ENCODE results near the gene STRADA.

The STRADA gene

GRCh38 chr17:63703029-63703428 is 38.6 kb downstream of the STRADA start:
- no peak for DNase-seq (ENCODE audit: insufficient read length, low spot score)
- FAIRE-seq, result no peak

- no peak for DNase-seq (ENCODE audit: insufficient read length, low spot score)
These were observed 38.9 kb downstream of the STRADA start for GRCh38 chr17:63702721-63703015.

GRCh38 chr17:63701868-63702720 is 39.5 kb downstream of the STRADA start:
- DNase-seq (ENCODE audit: insufficient read length, low spot score), result no peak
- FAIRE-seq, result peak; percentile 9

More at GRCh38 chr17:63702721-63703015, 38.9 kb downstream of the STRADA start:
- FAIRE-seq, result peak; percentile 13

GRCh38 chr17:63701456-63701820 is 40.2 kb downstream of the STRADA start:
- FAIRE-seq, result peak; percentile 40
- no peak for DNase-seq (ENCODE audit: insufficient read length, low spot score)

DNA sequence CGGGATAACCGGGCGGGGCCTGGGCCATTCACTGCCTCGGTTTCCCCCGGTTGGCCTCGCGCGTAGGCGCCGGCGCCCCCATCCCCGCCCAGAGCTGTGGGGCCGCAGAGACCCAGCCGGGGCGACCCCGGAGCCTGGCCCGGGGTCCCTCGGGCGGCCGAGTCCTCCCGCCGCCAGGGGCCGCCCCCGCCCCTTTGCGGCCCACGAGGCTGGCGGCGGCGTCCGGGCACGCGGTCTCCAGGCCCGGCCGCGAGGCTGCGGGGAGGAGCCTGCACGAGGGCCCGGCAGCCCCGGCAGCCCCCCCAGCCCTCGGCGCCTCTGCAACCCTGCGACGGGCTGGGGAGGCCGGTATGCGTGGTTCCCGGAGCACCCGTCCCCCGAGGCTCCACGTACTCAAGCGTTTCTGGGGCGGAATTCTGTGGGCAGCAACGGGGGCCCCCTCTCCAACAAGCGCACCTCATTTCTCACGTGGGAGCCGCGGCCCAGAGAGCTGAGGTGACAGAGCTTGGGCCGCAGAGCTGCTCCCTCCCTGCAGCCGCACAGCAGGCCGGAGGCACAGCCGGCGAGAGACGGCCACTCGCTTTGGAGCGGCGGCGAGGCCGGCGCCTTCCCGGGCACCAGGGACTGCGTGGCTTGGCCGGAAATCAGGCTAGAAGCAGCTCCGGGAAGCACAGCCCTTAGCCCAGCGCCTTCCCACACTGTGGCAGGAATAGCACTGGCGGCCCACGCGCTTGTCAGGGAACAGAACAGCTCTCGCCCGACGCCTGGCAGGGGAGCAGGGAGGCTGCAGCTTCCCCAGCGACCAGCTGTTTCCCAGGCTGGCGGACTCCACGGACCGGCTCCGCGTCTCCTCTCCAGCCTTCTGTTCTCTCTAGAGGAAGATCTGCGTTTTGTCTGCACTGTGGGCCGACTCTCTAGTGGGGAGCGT is 40.8 kb downstream of the STRADA start:
- FAIRE-seq (no peak), DNase-seq (ENCODE audit: insufficient read length, low spot score) (no peak)

DNA sequence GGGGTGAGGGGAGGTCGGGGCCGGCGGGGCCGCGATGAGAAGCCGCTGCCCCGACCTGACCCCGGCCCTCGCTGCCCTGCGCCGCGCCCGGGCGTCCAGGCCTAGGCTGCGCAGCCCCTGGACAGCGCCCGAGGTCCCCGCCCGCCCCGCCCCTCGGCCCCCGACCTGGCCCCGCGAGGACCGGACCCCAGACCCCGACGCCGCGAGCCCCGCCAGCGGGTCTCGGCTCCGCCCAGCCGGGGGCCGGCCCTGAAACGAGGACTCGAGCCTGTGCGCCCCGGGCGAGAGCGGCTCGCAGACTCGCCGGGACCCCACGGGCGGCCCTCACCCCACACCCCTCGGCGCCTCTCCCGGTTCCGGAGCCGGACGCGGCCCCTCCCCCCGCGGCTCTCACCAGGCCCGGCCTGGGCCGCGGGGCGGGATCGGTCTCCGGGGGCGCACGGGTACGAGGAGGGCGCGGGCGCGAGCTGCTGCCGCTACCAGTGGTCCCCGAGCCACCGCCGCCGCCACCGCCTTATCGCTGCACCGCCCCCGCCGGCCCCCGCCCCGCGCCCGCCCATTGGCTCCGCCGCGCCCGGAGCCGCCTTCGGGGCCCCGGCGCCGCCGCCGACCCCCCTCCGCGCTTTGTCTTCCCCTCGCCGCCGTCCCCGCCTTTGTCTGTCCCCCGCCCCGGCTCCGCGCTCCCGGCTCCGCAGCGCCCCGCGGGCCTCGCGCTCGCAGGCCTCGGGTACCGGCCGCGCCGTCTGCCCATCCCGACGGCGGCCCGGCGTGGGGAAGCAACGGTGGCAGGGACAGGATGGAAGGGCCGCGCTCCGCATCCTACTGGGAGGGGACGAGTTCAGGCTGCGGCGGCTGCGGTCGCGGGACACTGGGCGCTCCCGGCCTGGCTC is 41.7 kb downstream of the STRADA start, which contains the start of gene LIMD2:
Gene LIMD2 (minus strand): TSS at position 488 of the 890 bp plus-strand sequence. CDS start 827 bp downstream, outside the sequence.
- peak; percentile 75 for DNase-seq (ENCODE audit: insufficient read length, low spot score)
- FAIRE-seq, result peak; percentile 88

DNA sequence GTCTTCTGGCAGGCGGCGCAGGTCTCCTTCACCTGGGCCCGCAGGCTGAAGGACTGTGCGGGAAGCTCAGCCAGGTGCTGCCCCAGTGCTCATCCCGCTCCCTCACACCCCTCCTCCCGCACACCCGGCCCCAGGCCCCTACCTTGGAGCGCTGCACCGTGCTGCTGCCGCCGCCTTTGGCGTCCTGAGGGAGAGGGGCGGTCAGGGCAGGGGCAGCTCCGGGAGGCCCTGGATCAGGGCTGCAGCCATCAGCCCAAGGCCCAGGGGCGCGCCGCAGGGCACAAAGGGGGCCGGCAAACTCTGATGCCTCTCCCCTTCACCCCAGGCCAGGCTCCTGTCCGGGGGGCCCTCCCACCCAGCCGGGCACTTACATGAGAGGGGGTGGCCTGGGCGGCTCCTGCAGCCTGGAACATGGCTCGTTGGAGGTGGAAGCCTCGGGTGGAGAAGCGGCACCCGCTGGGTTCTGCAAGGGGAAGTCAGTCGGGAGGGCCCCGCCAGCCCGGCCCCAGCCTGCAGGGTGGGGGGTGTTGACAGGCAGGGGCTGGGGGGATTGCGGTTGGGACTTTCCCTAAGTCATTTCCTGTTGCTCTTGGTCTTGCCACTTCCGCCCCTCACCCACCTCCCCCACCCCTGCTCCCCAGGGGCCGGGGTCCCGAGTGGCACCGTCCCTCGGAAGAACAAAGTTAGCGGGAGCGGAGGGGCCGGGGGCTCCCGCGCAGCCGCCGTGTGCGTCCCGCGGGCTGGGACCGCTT is 42.5 kb downstream of the STRADA start:
- peak; percentile 31 for FAIRE-seq
- peak; percentile 72 for DNase-seq (ENCODE audit: insufficient read length, low spot score)

DNA sequence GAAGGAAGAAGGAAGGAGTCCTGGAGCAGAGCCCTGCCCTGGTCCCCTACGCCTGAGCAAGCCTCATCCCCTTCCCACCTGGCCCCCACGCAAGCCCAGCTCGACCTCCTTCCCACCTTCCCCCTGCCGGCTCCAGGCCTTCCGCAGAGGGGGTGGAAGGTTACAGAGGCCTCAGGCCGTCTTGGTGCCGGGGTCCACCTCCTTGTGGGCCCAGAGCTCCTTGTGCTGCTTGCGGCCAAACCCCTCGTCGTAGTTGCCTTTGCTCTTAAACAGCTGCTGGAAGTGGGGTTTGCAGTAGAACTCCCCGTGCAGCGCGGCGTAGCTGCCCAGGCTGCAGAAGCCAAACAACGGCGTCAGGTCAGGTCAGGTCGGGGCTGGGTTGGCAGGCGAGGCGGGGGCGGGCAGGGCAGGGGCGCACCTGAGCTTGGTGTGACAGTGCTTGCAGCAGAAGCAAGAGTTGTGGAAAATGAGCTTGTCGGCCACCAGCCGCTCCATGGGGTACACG is 43.2 kb downstream of the STRADA start:
- FAIRE-seq (peak; percentile 63), DNase-seq (ENCODE audit: insufficient read length, low spot score) (no peak)

- peak; percentile 84 for DNase-seq (ENCODE audit: insufficient read length, low spot score)
- peak; percentile 94 for FAIRE-seq
These were observed 44.0 kb downstream of the STRADA start for GRCh38 chr17:63697341-63698286.

DNA sequence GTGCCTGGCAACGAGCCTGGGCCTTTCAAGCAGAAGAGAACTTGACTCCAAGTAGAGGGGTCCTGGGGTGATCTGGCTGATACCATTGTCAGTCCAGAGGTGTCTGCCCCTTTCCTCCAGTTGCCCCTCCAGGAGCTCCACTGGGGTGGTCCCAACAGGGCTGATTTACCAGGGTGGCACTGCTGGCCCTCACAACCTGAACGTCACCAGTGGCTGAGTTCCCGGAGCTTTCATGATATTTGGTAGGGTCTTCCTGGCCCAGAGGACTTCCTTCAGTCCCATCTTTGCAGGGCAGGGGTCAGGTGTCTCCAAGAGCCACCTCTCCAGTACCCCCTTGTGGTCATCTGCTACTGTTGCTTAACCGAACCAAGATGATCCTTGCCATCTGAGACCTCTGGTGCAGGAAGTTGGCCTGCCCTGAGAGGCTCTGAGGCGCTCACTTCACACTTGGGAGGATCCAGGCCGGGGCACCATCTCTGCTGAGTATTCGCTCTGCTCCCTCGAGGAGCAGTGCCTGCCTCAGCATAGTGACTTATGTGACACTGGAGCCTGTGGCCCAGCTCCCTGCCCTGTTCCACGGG is 45.1 kb downstream of the STRADA start:
- DNase-seq (ENCODE audit: insufficient read length, low spot score), result peak; percentile 70
- FAIRE-seq, result peak; percentile 92

DNA sequence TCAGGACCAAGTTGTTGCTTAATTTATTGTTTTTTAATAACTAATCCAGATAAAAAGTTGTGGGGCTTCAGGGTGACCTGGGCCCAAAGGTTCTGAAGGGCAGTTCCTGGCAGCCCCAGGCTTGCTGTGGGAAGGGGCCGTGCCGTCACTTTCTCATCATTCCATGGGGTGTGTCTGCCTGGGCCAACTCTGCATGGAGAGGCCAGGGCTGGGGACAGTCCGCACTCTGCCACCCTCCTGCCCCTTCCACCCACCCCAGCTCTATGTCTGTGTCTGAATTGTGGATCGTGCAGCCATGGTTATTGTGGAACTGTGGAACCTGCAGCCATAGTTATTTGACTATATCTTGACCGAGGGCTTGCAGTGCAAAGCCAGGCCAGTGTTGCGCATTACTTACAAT is 45.7 kb downstream of the STRADA start:
- DNase-seq (ENCODE audit: insufficient read length, low spot score) (no peak), FAIRE-seq (peak; percentile 44)

GRCh38 chr17:63694950-63695773 is 46.4 kb downstream of the STRADA start:
- FAIRE-seq, result no peak
- DNase-seq (ENCODE audit: insufficient read length, low spot score), result no peak

DNA sequence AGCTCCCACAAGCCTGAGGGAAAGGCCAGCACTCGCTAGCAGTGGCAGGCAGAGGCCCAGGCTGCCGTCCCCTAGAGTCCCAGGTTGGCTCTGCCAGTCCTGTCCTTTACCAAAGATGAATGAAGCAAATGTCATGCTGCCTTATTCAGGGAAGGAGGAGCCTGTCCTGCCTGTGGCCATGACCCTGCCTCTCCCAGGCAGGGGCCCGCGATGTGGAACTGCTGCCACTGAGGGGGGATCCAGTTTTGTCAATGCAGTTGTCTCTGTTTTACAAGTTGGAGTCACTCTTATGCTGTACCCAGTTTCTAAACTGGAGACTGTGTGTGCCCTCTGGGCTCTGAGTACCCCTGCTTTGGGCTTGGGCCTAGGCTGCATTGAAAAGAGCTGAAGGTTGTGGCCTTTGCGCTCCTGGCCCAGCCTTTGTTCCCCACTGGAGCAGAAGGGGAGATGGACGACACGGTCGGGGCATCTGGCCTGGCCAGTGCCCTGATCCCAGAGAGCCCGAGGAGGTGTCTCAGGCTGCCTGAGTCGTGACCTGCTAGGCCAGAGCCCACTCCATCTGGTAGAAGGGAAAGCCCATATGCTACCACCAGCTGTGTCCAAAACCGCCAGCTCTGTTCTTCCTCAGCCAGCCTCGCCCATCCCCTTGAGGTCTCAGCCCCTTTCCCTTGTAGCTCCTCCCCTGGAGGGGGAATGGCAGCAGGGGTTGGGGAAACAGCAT is 47.2 kb downstream of the STRADA start:
- DNase-seq (ENCODE audit: insufficient read length, low spot score), result no peak

GRCh38 chr17:63693411-63694113 is 48.0 kb downstream of the STRADA start:
- no peak for FAIRE-seq
- no peak for DNase-seq (ENCODE audit: insufficient read length, low spot score)

More for the DNA sequence above, 47.2 kb downstream of the STRADA start:
- FAIRE-seq, result peak; percentile 72

GRCh38 chr17:63692195-63692816 is 49.3 kb downstream of the STRADA start:
- DNase-seq (ENCODE audit: insufficient read length, low spot score), result no peak
- peak; percentile 48 for FAIRE-seq

- FAIRE-seq, result no peak
These were observed 52.1 kb downstream of the STRADA start for GRCh38 chr17:63689479-63689878.

More at GRCh38 chr17:63689479-63689878, 52.1 kb downstream of the STRADA start:
- DNase-seq (ENCODE audit: insufficient read length, low spot score), result no peak

All from HTR-8/SVneo (cell line).